ENCODE measurements around the gene GALNT16. TPM values are rescaled to one million over a fixed set of nuclear protein-coding genes. Genes with fewer than 3 reads are reported as not detected.
"Not testable (repeated sequence)": the region's sequence is repeated elsewhere in the genome, so short reads cannot be mapped to it uniquely, and the experiment has no call there.

Gene GALNT16
- not detected for total RNA-seq

DNA sequence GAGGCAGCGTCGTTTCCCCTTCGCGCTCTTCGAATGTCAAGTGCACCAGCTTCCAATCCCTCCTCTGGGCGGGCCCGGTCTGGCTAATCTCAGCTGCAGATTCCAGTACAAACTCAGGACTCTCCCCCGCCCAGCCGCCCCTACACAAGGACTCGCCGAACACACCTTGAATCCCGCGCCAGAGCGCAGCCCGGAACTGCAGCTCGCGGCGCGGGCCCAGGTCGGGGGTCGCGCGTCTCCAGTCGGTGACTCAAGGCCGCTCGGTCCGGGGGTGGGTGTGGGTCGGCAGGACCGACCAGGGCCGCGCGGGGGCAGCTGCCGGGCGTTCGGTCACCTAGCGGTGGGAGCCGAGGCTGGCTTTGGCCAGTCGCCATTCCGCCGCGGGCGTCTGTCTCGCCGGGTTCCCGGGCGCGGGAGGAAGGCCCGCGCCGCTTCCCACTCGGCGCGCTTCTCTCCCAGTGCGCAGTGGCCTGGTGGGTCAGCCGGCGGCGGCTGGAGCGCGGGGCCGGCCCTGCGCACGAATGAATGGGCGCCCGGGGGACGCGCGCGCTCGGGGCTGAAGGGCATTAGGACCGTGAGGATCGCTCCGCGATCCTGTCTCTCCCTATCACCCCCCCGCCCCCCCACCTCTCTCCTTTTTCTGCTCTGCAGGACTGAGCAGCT, at the start of gene GALNT16:
Gene GALNT16, plus strand, starts transcription at position 632 of the 663 bp plus-strand sequence. CDS start 133 bp downstream, outside the sequence.
- Mint-ChIP-seq H3K9me3 (ENCODE audit: insufficient read depth) (no peaks in the 10 kb centered on the region), H3K27ac (no peak within 1 kb of the TSS), H3K4me3 (peak within 1 kb of the TSS; percentile 43), H3K4me1 (ENCODE audit: low read depth) (peaks cover 5% of the 10 kb centered on the region), H3K27me3 (ENCODE audit: low read depth) (peaks cover 70% of the 10 kb centered on the region), H3K36me3 (ENCODE audit: low read depth) (no peaks in the 10 kb centered on the region)
- ChIA-PET POLR2A (no interaction called here), CTCF (interaction anchor here (0.6 kb wide), 1 partner anchor 214 kb away, joined by 3 read pairs; no protein-coding TSS in a partner anchor)
- ATAC-seq (peak; percentile 25), DNase-seq (no peak)

- CTCF ChIA-PET: interaction anchor here (0.9 kb wide), 1 partner anchor 28 kb away, joined by 3 read pairs; no protein-coding TSS in a partner anchor
- H3K9me3 Mint-ChIP-seq (ENCODE audit: insufficient read depth): no peaks in the 10 kb centered on the region
- no peaks in the 10 kb centered on the region for H3K27me3 Mint-ChIP-seq (ENCODE audit: low read depth)
- no peaks in the 10 kb centered on the region for H3K36me3 Mint-ChIP-seq (ENCODE audit: low read depth)
- ATAC-seq (no peak), DNase-seq (no peak)
- H3K27ac Mint-ChIP-seq: no peak overlapping the region
- H3K4me3 Mint-ChIP-seq: no peak overlapping the region
- H3K4me1 Mint-ChIP-seq (ENCODE audit: low read depth): peaks cover 1% of the 10 kb centered on the region
- POLR2A ChIA-PET: no interaction called here
Observed at GRCh38 chr14:69214393-69214792, 45.6 kb upstream of the GALNT16 start.

- H3K27me3 Mint-ChIP-seq (ENCODE audit: low read depth); CTCF ChIA-PET; H3K36me3 Mint-ChIP-seq (ENCODE audit: low read depth); POLR2A ChIA-PET; H3K27ac Mint-ChIP-seq; DNase-seq; ATAC-seq; H3K4me1 Mint-ChIP-seq (ENCODE audit: low read depth); H3K4me3 Mint-ChIP-seq; H3K9me3 Mint-ChIP-seq (ENCODE audit: insufficient read depth): not testable (repeated sequence)
Observed at GRCh38 chr14:69217663-69218062, 42.3 kb upstream of the GALNT16 start.

DNA sequence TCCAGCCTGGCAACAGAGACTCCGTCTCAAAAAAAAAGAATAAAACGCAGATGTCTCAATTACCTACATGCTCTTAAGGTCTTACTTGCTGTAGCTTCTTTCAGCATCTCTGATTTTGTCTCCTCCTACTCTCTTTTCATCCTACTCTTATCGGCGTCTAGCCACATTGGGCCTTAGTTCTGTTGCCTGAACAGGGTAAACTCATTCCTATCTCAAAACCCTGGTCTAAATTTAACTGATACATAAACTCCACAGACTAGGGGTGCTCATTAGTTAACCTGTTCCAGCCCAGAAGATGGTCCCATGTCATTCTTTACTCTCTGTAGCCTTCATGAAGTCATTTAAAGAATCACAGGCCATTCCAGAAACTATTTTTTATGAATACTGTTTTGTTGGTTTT, 35.0 kb upstream of the GALNT16 start:
- Mint-ChIP-seq H3K4me3 (no peak overlapping the region), H3K4me1 (ENCODE audit: low read depth) (no peaks in the 10 kb centered on the region), H3K9me3 (ENCODE audit: insufficient read depth) (no peaks in the 10 kb centered on the region), H3K27me3 (ENCODE audit: low read depth) (no peaks in the 10 kb centered on the region), H3K27ac (no peak overlapping the region), H3K36me3 (ENCODE audit: low read depth) (no peaks in the 10 kb centered on the region)
- ChIA-PET CTCF (no interaction called here), POLR2A (no interaction called here)
- ATAC-seq: no peak
- no peak for DNase-seq

DNA sequence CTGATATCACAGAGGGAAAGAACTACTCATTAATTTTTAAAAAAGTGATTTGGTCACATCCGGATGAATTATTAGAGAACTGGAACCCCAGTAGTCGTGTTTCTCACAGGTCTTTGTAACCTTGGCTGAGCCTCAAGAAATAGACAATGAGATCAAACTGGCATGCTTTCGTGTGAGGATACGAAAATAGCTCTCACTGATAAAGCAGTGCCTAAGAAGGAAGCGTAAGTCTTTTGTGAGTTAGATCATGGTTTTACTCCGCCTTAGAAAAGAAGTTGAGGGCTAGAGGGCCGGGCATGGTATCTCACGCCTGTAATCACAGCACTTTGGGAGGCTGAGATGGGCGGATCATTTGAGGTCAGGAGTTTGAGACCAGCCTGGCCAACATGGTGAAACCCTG, 33.8 kb upstream of the GALNT16 start:
- no peaks in the 10 kb centered on the region for H3K36me3 Mint-ChIP-seq (ENCODE audit: low read depth)
- no peak for ATAC-seq
- H3K9me3 Mint-ChIP-seq (ENCODE audit: insufficient read depth): no peaks in the 10 kb centered on the region
- no peaks in the 10 kb centered on the region for H3K27me3 Mint-ChIP-seq (ENCODE audit: low read depth)
- no peaks in the 10 kb centered on the region for H3K4me1 Mint-ChIP-seq (ENCODE audit: low read depth)
- POLR2A ChIA-PET: no interaction called here
- no peak for DNase-seq
- no peak overlapping the region for H3K4me3 Mint-ChIP-seq
- no peak overlapping the region for H3K27ac Mint-ChIP-seq
- CTCF ChIA-PET: interaction anchor here (0.6 to 2.1 kb wide), 4 partner anchors 16 to 578 kb away, joined by 4 to 6 read pairs (median 4); no protein-coding TSS in a partner anchor

GRCh38 chr14:69226736-69227135, 33.2 kb upstream of the GALNT16 start:
- ATAC-seq: no peak
- H3K4me1 Mint-ChIP-seq (ENCODE audit: low read depth): no peaks in the 10 kb centered on the region
- POLR2A ChIA-PET: no interaction called here

GRCh38 chr14:69231486-69231885, 28.5 kb upstream of the GALNT16 start:
- no peaks in the 10 kb centered on the region for H3K36me3 Mint-ChIP-seq (ENCODE audit: low read depth)
- ATAC-seq (no peak), DNase-seq (no peak)
- no peak overlapping the region for H3K27ac Mint-ChIP-seq
- no peak overlapping the region for H3K4me3 Mint-ChIP-seq
- CTCF ChIA-PET: no interaction called here
- H3K9me3 Mint-ChIP-seq (ENCODE audit: insufficient read depth): no peaks in the 10 kb centered on the region
- POLR2A ChIA-PET: no interaction called here
- no peaks in the 10 kb centered on the region for H3K4me1 Mint-ChIP-seq (ENCODE audit: low read depth)
- no peaks in the 10 kb centered on the region for H3K27me3 Mint-ChIP-seq (ENCODE audit: low read depth)

More at GRCh38 chr14:69226736-69227135, 33.2 kb upstream of the GALNT16 start:
- CTCF ChIA-PET: interaction anchor here (1.0 to 2.1 kb wide), 4 partner anchors 13 to 97 kb away, joined by 4 to 6 read pairs (median 4); no protein-coding TSS in a partner anchor
- no peak overlapping the region for H3K4me3 Mint-ChIP-seq
- no peaks in the 10 kb centered on the region for H3K9me3 Mint-ChIP-seq (ENCODE audit: insufficient read depth)
- no peak overlapping the region for H3K27ac Mint-ChIP-seq
- H3K27me3 Mint-ChIP-seq (ENCODE audit: low read depth): no peaks in the 10 kb centered on the region
- H3K36me3 Mint-ChIP-seq (ENCODE audit: low read depth): no peaks in the 10 kb centered on the region
- DNase-seq: no peak

DNA sequence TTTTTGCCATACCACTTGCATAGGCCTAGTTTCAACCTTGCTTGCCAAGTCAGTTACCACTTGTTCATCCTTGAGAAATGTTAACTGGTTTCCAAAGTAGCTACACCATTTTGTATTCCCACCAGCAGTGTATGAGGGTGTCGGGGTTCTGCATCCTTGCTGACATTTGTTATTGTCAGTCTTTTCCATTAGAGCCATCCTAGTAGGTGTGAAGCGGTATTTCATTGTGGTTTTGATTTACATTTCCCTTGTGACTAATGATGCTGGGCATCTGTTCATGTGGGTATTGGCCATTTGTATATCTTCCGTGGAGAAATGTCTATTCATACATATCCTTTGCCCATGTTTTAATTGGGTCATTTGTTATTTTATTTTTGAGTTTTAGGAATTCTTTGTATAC, 27.6 kb upstream of the GALNT16 start:
- no peak for DNase-seq
- Mint-ChIP-seq H3K9me3 (ENCODE audit: insufficient read depth) (no peaks in the 10 kb centered on the region), H3K4me3 (no peak overlapping the region), H3K27me3 (ENCODE audit: low read depth) (no peaks in the 10 kb centered on the region), H3K36me3 (ENCODE audit: low read depth) (no peaks in the 10 kb centered on the region), H3K4me1 (ENCODE audit: low read depth) (no peaks in the 10 kb centered on the region), H3K27ac (no peak overlapping the region)
- ATAC-seq: no peak
- POLR2A ChIA-PET: no interaction called here
- CTCF ChIA-PET: interaction anchor here (1.3 to 1.4 kb wide), 2 partner anchors 29 to 103 kb away, joined by 3 to 6 read pairs; no protein-coding TSS in a partner anchor

GRCh38 chr14:69234106-69234505, 25.9 kb upstream of the GALNT16 start:
- H3K27me3 Mint-ChIP-seq (ENCODE audit: low read depth): no peaks in the 10 kb centered on the region
- ATAC-seq: no peak
- CTCF ChIA-PET: interaction anchor here (0.6 to 0.7 kb wide), 2 partner anchors 9 to 1447 kb away, joined by 3 read pairs; no protein-coding TSS in a partner anchor
- no peaks in the 10 kb centered on the region for H3K4me1 Mint-ChIP-seq (ENCODE audit: low read depth)
- peaks cover 2% of the 10 kb centered on the region for H3K36me3 Mint-ChIP-seq (ENCODE audit: low read depth)
- H3K27ac Mint-ChIP-seq: no peak overlapping the region
- H3K9me3 Mint-ChIP-seq (ENCODE audit: insufficient read depth): no peaks in the 10 kb centered on the region
- no peak for DNase-seq
- POLR2A ChIA-PET: no interaction called here
- no peak overlapping the region for H3K4me3 Mint-ChIP-seq

DNA sequence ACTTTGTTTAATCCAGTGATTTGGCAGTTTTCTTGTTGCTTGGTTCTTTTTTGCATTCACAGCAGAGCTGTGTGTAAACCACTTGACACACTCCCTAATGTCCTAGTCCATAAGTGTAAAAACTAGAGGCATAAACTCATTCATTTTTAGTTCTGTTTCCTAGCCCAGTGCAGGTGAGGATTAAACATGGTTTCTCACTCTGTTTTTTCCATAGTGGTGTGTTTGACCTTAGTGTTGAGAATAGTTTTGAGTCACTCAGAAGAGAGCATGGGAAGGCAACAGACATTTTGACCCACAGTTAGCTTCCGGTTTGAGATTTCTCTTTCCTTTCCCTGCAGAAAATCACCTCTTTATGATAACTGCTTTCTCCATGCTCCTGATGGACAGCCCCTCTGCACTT, 24.2 kb upstream of the GALNT16 start:
- H3K9me3 Mint-ChIP-seq (ENCODE audit: insufficient read depth): no peaks in the 10 kb centered on the region
- H3K36me3 Mint-ChIP-seq (ENCODE audit: low read depth): peaks cover 2% of the 10 kb centered on the region
- no peak overlapping the region for H3K27ac Mint-ChIP-seq
- no peak for DNase-seq
- ChIA-PET POLR2A (no interaction called here), CTCF (interaction anchor here (1.0 to 1.9 kb wide), 2 partner anchors 224 to 324 kb away, joined by 3 to 8 read pairs; no protein-coding TSS in a partner anchor)
- no peaks in the 10 kb centered on the region for H3K4me1 Mint-ChIP-seq (ENCODE audit: low read depth)
- no peak overlapping the region for H3K4me3 Mint-ChIP-seq
- ATAC-seq: no peak
- H3K27me3 Mint-ChIP-seq (ENCODE audit: low read depth): no peaks in the 10 kb centered on the region

DNA sequence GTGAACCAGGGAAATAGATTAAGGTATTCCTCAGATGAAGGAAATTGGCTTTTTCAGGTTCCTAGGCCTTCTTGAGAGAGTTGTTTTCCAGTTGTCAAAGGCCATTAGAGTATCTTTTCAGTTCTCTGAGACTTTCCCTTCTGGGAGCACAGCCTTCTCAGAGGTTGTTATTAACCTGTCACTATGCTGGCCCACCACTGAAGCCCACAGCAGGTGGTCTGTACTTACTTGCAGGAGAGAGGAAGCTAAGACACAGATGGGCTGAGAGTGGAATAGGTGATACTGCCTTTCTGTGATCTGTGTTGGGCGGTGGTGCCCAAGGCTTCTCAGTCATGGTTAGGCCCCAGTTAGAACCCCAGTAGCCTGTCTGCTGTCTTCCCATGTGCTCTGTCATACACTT, 22.8 kb upstream of the GALNT16 start:
- CTCF ChIA-PET: interaction anchor here (1.4 kb wide), 1 partner anchor 108 kb away, joined by 5 read pairs; no protein-coding TSS in a partner anchor
- ATAC-seq (no peak), DNase-seq (no peak)
- POLR2A ChIA-PET: no interaction called here
- Mint-ChIP-seq H3K27ac (no peak overlapping the region), H3K4me1 (ENCODE audit: low read depth) (no peaks in the 10 kb centered on the region), H3K9me3 (ENCODE audit: insufficient read depth) (no peaks in the 10 kb centered on the region), H3K36me3 (ENCODE audit: low read depth) (peaks cover 2% of the 10 kb centered on the region), H3K27me3 (ENCODE audit: low read depth) (no peaks in the 10 kb centered on the region), H3K4me3 (no peak overlapping the region)

- Mint-ChIP-seq H3K4me3 (no peak overlapping the region), H3K9me3 (ENCODE audit: insufficient read depth) (no peaks in the 10 kb centered on the region), H3K27me3 (ENCODE audit: low read depth) (no peaks in the 10 kb centered on the region), H3K27ac (no peak overlapping the region), H3K36me3 (ENCODE audit: low read depth) (peaks cover 2% of the 10 kb centered on the region), H3K4me1 (ENCODE audit: low read depth) (no peaks in the 10 kb centered on the region)
- ATAC-seq: no peak
- CTCF ChIA-PET: interaction anchor here (1.4 kb wide), 1 partner anchor 108 kb away, joined by 5 read pairs; no protein-coding TSS in a partner anchor
- POLR2A ChIA-PET: no interaction called here
- no peak for DNase-seq
Observed at GRCh38 chr14:69237584-69237983, 22.4 kb upstream of the GALNT16 start.
